ENCODE results near the gene ARL6IP1. TPM values are rescaled to one million over a fixed set of nuclear protein-coding genes. Genes with fewer than 3 reads are reported as not detected.

The ARL6IP1 gene
- total RNA-seq, 6 experiments from 2014 or later = 103 to 160 (median 109) TPM

DNA sequence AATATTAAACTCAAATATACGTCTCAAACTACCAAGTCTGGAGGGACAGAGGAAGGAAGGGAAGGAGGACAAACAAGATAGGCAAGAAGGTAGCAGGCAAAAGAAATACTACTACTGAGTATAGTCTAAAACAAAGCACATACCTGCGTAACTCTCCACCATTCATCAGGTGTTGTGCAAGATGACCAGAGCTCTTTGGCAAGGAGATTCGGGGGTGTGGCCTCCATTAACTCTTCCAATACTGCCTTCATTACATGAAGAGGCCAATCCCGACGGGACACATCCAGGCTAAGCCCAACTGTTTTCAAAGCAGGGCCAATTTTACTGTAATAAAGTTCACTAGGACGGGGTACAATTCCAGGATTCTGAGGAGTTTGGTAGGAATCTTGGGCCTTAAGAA, 38.2 kb upstream of the ARL6IP1 start:
- DNase-seq = peak in 2 of 3 donors; percentile 34 to 77

GRCh38 chr16:18836702-18837101, 35.4 kb upstream of the ARL6IP1 start:
- no peak for DNase-seq
- H3K4me1 ChIP-seq = peaks cover 0 to 10% (median 0%) of the 10 kb centered on the region in 4 donors

More for the DNA sequence above, 38.2 kb upstream of the ARL6IP1 start:
- H3K4me1 ChIP-seq = peaks cover 0 to 26% (median 0%) of the 10 kb centered on the region in 4 donors
- H3K9me3 ChIP-seq = no peaks in the 10 kb centered on the region
- intact Hi-C loops (cut with DNase I) = no loop called here
- no peak overlapping the region for H3K4me3 ChIP-seq
- peak; percentile 90 to 94 (median 92) for ATAC-seq
- TF ChIP-seq CTCF (IDR thresholded peaks at IDR 0.05) = no peak
- no peak for TF ChIP-seq POLR2A (IDR thresholded peaks at IDR 0.05)
- WGBS (ENCODE audit: insufficient coverage, low coverage, low lambda C conversion rate, missing lambda C conversion rate) = 42% methylated on average over 6 of the region's 6 CpGs
- peaks cover 0 to 70% (median 40%) of the 10 kb centered on the region in 4 donors for H3K36me3 ChIP-seq
- H3K27ac ChIP-seq = no peak overlapping the region
- no peaks in the 10 kb centered on the region for H3K27me3 ChIP-seq

DNA sequence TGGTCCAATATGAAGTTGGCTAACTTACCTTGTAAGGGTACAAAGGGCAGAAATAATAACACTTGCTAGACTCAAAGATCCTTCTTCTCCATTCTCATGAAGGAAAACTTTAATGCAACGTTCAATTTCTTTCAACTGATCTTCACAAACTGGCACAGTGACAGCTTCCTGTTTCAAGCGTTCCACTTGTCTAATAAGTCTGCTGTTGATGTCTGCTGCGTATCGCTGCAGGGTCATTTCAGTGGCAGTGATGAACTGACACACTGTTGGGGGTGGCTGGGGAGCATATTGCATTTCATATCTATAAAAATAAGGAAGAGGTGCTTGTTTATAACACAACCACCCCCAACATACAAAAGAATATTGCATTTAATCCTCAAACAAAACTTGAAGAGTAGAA, 33.5 kb upstream of the ARL6IP1 start:
- Histone ChIP-seq H3K27ac (no peak overlapping the region), H3K36me3 (peaks cover 7 to 88% (median 61%) of the 10 kb centered on the region in 4 donors), H3K9me3 (no peaks in the 10 kb centered on the region), H3K4me1 (peaks cover 0 to 9% (median 0%) of the 10 kb centered on the region in 4 donors), H3K27me3 (no peaks in the 10 kb centered on the region), H3K4me3 (no peak overlapping the region)
- no peak for TF ChIP-seq POLR2A (IDR thresholded peaks at IDR 0.05)
- TF ChIP-seq CTCF (IDR thresholded peaks at IDR 0.05) = no peak
- intact Hi-C loops (cut with DNase I) = no loop called here
- 64% methylated on average over 4 of the region's 4 CpGs for WGBS (ENCODE audit: insufficient coverage, low coverage, low lambda C conversion rate, missing lambda C conversion rate)
- ATAC-seq (no peak), DNase-seq (no peak)

More at GRCh38 chr16:18836702-18837101, 35.4 kb upstream of the ARL6IP1 start:
- no peaks in the 10 kb centered on the region for H3K27me3 ChIP-seq
- no peaks in the 10 kb centered on the region for H3K9me3 ChIP-seq
- intact Hi-C loops (cut with DNase I) = no loop called here
- H3K27ac ChIP-seq = no peak overlapping the region
- ATAC-seq = no peak
- H3K36me3 ChIP-seq = peaks cover 7 to 83% (median 54%) of the 10 kb centered on the region in 4 donors
- TF ChIP-seq POLR2A (IDR thresholded peaks at IDR 0.05) = no peak
- TF ChIP-seq CTCF (IDR thresholded peaks at IDR 0.05) = no peak
- H3K4me3 ChIP-seq = no peak overlapping the region

DNA sequence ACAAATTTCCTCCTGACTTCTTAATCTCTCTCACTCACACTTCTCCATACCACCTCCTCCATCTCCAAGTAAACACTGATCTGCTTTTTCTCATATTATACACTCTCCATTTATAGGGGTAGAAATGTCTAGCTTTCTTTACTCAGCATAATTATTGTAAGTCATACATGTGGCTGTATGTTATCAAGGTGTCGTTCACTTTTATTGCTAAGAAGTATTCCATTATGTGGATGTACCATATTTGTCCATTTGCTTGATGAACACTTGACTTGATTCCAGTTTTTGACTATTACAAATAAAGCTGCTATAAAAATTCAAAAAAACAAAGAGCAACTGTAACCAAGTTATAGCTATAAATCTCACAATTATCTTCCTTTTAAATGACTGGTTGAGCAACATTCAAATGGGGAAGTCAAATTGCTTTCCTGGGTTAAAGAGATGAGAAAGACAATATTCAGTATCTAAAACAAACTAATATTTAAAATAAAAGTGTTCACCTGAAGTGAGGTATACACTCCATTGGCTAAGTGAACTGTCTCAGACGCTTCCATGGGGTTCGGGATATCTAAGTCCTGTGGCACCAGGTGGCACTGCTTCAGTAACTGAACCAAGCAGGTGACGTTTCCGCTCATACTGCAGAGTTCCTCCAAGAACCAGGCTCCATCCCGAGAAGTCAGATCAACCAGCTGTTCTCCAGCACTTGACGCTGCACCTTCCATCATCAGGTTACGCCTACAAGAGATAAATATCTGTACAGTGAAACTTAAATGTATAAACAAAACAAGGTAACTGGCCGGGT, 32.6 kb upstream of the ARL6IP1 start:
- Histone ChIP-seq H3K4me3 (no peak overlapping the region), H3K4me1 (no peaks in the 10 kb centered on the region), H3K27me3 (no peaks in the 10 kb centered on the region), H3K9me3 (no peaks in the 10 kb centered on the region), H3K27ac (no peak overlapping the region), H3K36me3 (peaks cover 7 to 94% (median 67%) of the 10 kb centered on the region in 4 donors)
- DNase-seq = no peak
- TF ChIP-seq POLR2A (IDR thresholded peaks at IDR 0.05) (no peak), CTCF (IDR thresholded peaks at IDR 0.05) (no peak)
- 94% methylated on average over 6 of the region's 9 CpGs for WGBS (ENCODE audit: insufficient coverage, low coverage, low lambda C conversion rate, missing lambda C conversion rate)
- no peak for ATAC-seq
- intact Hi-C loops (cut with DNase I) = no loop called here

Data from right lobe of liver (tissue), 6 donors.